K562 (cell line): ENCODE data around the gene PKIB. TPM values are rescaled to one million over a fixed set of nuclear protein-coding genes. Genes with fewer than 3 reads are reported as not detected.

Experiments used
- ATAC-seq: fragments of 200-7000 bp; cut with Tn5 transposase; 3 replicates; pipeline ENCODE4 v1.9.1; 2020; ENCODE audit warnings: moderate library complexity
- BruUV-seq: library from RNA; stranded (reverse); fragments of 400-500 nt; replicated peaks from 2 replicates; lab custom pipeline; 2021; lab: Mats Ljungman, UMichigan
- CTCF ChIA-PET: fragments of 300-600 bp; formaldehyde crosslinking; extraction: SDS; loops from one replicate; lab custom pipeline; 2021; ENCODE audit warnings: low intra/inter-chr PET ratio; lab: Yijun Ruan, JAX
- POLR2A ChIA-PET: fragments of 300-600, 350-650 bp; sonication (Branson Sonifier 250); formaldehyde crosslinking; extraction: SDS; loops from one replicate; lab custom pipeline; 2021; ENCODE audit warnings: antibody characterized with exemption, inconsistent platforms; lab: Yijun Ruan, JAX
- DNase-seq, 4 experiments: peaks; one replicate each; pipeline versions ENCODE4 v3.0.0 to v3.0.0-alpha.2; 2011 to 2018; ENCODE audit warnings: low spot score in 3 of 4, mixed read lengths in 3 of 4; ENCODE audit errors: extremely low read depth in 1 of 4
- FAIRE-seq: peaks from 2 replicates; lab custom pipeline; 2011; peaks lifted over from hg19 to GRCh38; lab: Jason Lieb, UNC
- H2AFZ ChIP-seq: 2 replicates; pipeline ENCODE4 v1.6.0; 2011; ENCODE audit warnings: low read depth, low read length, control low read depth, inconsistent platforms
- H3K27ac ChIP-seq: fragments of 200-600 bp; 3 replicates; pipeline ENCODE4 v1.8.0; 2011; ENCODE audit warnings: low read depth, mild to moderate bottlenecking, control low read depth, inconsistent platforms, low read length, moderate library complexity, mixed read lengths; ENCODE audit errors: extremely low read depth
- H3K27me3 ChIP-seq, 2 experiments: fragments of 300-600 bp in 1 of 2; 2 replicates in 1 of 2; 3 replicates in 1 of 2; pipeline versions ENCODE4 v1.6.0 to v1.8.0; 2011; ENCODE audit warnings: inconsistent platforms in 2 of 2, low read length in 2 of 2, mild to moderate bottlenecking in 1 of 2, mixed read lengths in 1 of 2, moderate library complexity in 1 of 2; ENCODE audit not compliant: control insufficient read depth in 2 of 2, insufficient read depth in 2 of 2
- H3K36me3 ChIP-seq: fragments of 300-600 bp; 3 replicates; pipeline ENCODE4 v1.8.0; 2011; ENCODE audit warnings: mild to moderate bottlenecking, low read length, inconsistent platforms; ENCODE audit not compliant: control insufficient read depth, insufficient read depth
- H3K4me1 ChIP-seq, 2 experiments: fragments of 200-600 bp in 1 of 2; replicated peaks in 1 of 2; 2 replicates in 1 of 2; 3 replicates in 1 of 2; pipeline versions ENCODE4 v1.5.1 to v1.8.0; 2011; ENCODE audit warnings: inconsistent platforms in 2 of 2, low read length in 2 of 2, mild to moderate bottlenecking in 1 of 2, mixed read lengths in 1 of 2, moderate library complexity in 1 of 2; ENCODE audit not compliant: control insufficient read depth in 2 of 2, insufficient read depth in 2 of 2
- H3K4me2 ChIP-seq: 2 replicates; pipeline ENCODE4 v1.6.1; 2011; ENCODE audit warnings: low read length, control low read depth, inconsistent platforms, mixed read lengths; ENCODE audit not compliant: insufficient read depth
- H3K4me3 ChIP-seq: fragments of 200-600 bp; sonication (generic), shearing (Covaris generic); 2 replicates; pipeline ENCODE4 v1.5.1; 2016; ENCODE audit warnings: control low read depth, inconsistent platforms
- H3K79me2 ChIP-seq: fragments of 200-600 bp; 3 replicates; pipeline ENCODE4 v1.8.0; 2011; ENCODE audit warnings: low read length, inconsistent platforms; ENCODE audit not compliant: control insufficient read depth, insufficient read depth
- H3K9ac ChIP-seq, 2 experiments: 2 replicates each; pipeline versions ENCODE4 v1.6.0 to v1.6.1; 2011; ENCODE audit warnings: low read depth in 2 of 2, low read length in 2 of 2, control low read depth in 1 of 2, inconsistent platforms in 1 of 2, mild to moderate bottlenecking in 1 of 2, mixed read lengths in 1 of 2; ENCODE audit not compliant: insufficient read depth in 1 of 2
- H3K9me1 ChIP-seq: one replicate; pipeline ENCODE4 v1.6.0; 2011; ENCODE audit warnings: inconsistent platforms, mild to moderate bottlenecking, low read length, moderate library complexity; ENCODE audit not compliant: control insufficient read depth, insufficient read depth
- H3K9me3 ChIP-seq: replicated peaks from 2 replicates; pipeline ENCODE4 v1.5.1; 2011; ENCODE audit warnings: low read depth, low read length, inconsistent platforms; ENCODE audit not compliant: control insufficient read depth, insufficient read depth
- H4K20me1 ChIP-seq: replicated peaks from 2 replicates; pipeline ENCODE4 v1.6.1; 2011; ENCODE audit warnings: low read length, inconsistent platforms, mixed read lengths; ENCODE audit not compliant: control insufficient read depth, insufficient read depth
- ATF3 ChIP-seq, 2 experiments: fragments of 450-650 bp in 1 of 2; sonication (generic) in 1 of 2; formaldehyde crosslinking in 1 of 2; IDR thresholded peaks in 1 of 2; conservative IDR thresholded peaks in 1 of 2; 2 replicates each; pipeline versions ENCODE4 v1.6.1 to v1.8.1; 2016 to 2023; ENCODE audit warnings: mild to moderate bottlenecking in 2 of 2, moderate library complexity in 2 of 2, inconsistent platforms in 1 of 2, missing genetic modification reagents in 1 of 2
- HDAC8 ChIP-seq: fragments of 450-650 bp; IDR thresholded peaks from 2 replicates; pipeline ENCODE4 v1.6.1; 2016; ENCODE audit warnings: mild to moderate bottlenecking, missing genetic modification characterization, moderate library complexity, missing compliant biosample characterization
- ZNF174 ChIP-seq: fragments of 250-450 bp; sonication (Bioruptor Pico); IDR thresholded peaks from 2 replicates; pipeline ENCODE4 v1.4.0; 2020; ENCODE audit warnings: mild to moderate bottlenecking
- ZNF224 ChIP-seq: sonication (generic); formaldehyde crosslinking; IDR thresholded peaks from 2 replicates; pipeline ENCODE4 v1.8.0; 2022; ENCODE audit warnings: mild to moderate bottlenecking, missing genetic modification reagents
- ZNF766 ChIP-seq: fragments of 200-800 bp; sonication (Bioruptor generic); conservative IDR thresholded peaks from 2 replicates; pipeline ENCODE4 v1.6.1; 2016; ENCODE audit warnings: missing genetic modification characterization, missing compliant biosample characterization
- WGBS: fragments of 100-300 bp; shearing (Covaris generic); methylation state at CpG from one replicate; pipeline ENCODE4 v1.1.6; 2016; ENCODE audit warnings: low coverage, mixed read lengths; ENCODE audit not compliant: insufficient coverage; ENCODE audit errors: missing lambda C conversion rate; 5-methylcytosine and 5-hydroxymethylcytosine counted together
- in situ Hi-C: fragments of 300-500 bp; cut with MboI; formaldehyde crosslinking; loops from 4 replicates; pipeline ENCODE4 v1.15.0; 2018; ENCODE audit warnings: inconsistent platforms, mixed read lengths
- intact Hi-C: fragments of 100-400 bp; cut with micrococcal nuclease; formaldehyde crosslinking; loops from 2 replicates; pipeline ENCODE4 v1.14.2; 2022
- polyA plus RNA-seq, 8 experiments: library from polyadenylated mRNA; depleted of rRNA in 4 of 8; stranded (reverse) in 5 of 8; unstranded in 3 of 8; fragments of >200 nt; fragmentation: Nextera tagmentation in 2 of 8; fragmentation: Illumina TruSeq in 1 of 8; extraction: Ambion mirVana in 2 of 8; extraction: Trizol in 1 of 8; gene quantifications; 2 replicates each; pipeline versions ENCODE4 v1.2.1 to v1.2.3, GENCODE V29; 2011 to 2014; ENCODE audit warnings: inconsistent platforms in 1 of 8, missing spikeins in 1 of 8
- total RNA-seq, 7 experiments: library from RNA; depleted of rRNA in 6 of 7; stranded (reverse); fragments of >200 nt in 6 of 7; fragmentation: Illumina TruSeq in 2 of 7; extraction: Trizol in 2 of 7; gene quantifications; 2 replicates each; pipeline versions ENCODE4 v1.2.1 to v1.2.3, GENCODE V29; 2011 to 2021; ENCODE audit warnings: low replicate concordance in 1 of 7

The PKIB gene
- total and polyA plus RNA-seq, 9 of the 15 experiments (the other 6 are each of a cell fraction or from before 2014, with no cell fraction given) = 14.8 to 37.5 (median 27.4) TPM

GRCh38 chr6:122719176-122719575 lies 109.0 kb downstream of the PKIB start:
- H3K9ac ChIP-seq = no peak overlapping the region
- peaks cover under 1 to 4% of the 10 kb centered on the region in 2 experiments; a peak in 3 of 5 replicates for H3K4me1 ChIP-seq
- H3K4me2 ChIP-seq = no peak overlapping the region
- intact Hi-C loops = no loop called here
- no peak overlapping the region for H3K4me3 ChIP-seq
- ChIA-PET CTCF (no interaction called here), POLR2A (interaction anchor here (0.7 kb wide), 1 partner anchor 338 kb away, joined by 3 read pairs; no protein-coding TSS in a partner anchor)
- no peak overlapping the region for H3K27ac ChIP-seq
- DNase-seq = no peak
- no TSS peak for BruUV-seq
- FAIRE-seq = no peak
- in situ Hi-C loops = no loop called here
- TF ChIP-seq HDAC8 (tag) (no peak), ZNF174 (CRISPR knock-in tag) (no peak), ZNF766 (CRISPR knock-in tag) (no peak)
- TF ChIP-seq, all 486 proteins: peak for 0
- no peaks in the 10 kb centered on the region for H4K20me1 ChIP-seq
- H3K79me2 ChIP-seq = no peaks in the 10 kb centered on the region
- no peak overlapping the region for H2AFZ ChIP-seq
- H3K36me3 ChIP-seq = no peaks in the 10 kb centered on the region
- no peaks in the 10 kb centered on the region for H3K27me3 ChIP-seq
- ATAC-seq = no peak
- H3K9me1 ChIP-seq = no peaks in the 10 kb centered on the region
- no peaks in the 10 kb centered on the region for H3K9me3 ChIP-seq

GRCh38 chr6:122722746-122723145 lies 112.5 kb downstream of the PKIB start:
- H4K20me1 ChIP-seq = no peaks in the 10 kb centered on the region
- no peak overlapping the region for H2AFZ ChIP-seq
- TF ChIP-seq ZNF224 (CRISPR knock-in tag) (no peak), ATF3 (IDR thresholded peaks at IDR 0.05) (peak; percentile 27; the same call in 1 of the 2 replicates), ATF3 (CRISPR knock-in tag; conservative IDR thresholded peaks at IDR 0.05) (no peak)
- H3K4me1 ChIP-seq = no peaks in the 10 kb centered on the region
- no peak overlapping the region for H3K4me3 ChIP-seq
- intact Hi-C loops (no loop called here), in situ Hi-C loops (loop anchor here (10.0 kb wide), 1 partner anchor 228 kb away; no protein-coding TSS in a partner anchor)
- no TSS peak for BruUV-seq
- ChIA-PET POLR2A (no interaction called here), CTCF (no interaction called here)
- H3K9ac ChIP-seq = no peak overlapping the region
- FAIRE-seq (no peak), ATAC-seq (no peak), DNase-seq (no peak)
- peaks cover 2% of the 10 kb centered on the region; the same call in 2 of the 3 replicates for H3K36me3 ChIP-seq
- no peak overlapping the region for H3K27ac ChIP-seq
- no peak overlapping the region for H3K4me2 ChIP-seq
- no peaks in the 10 kb centered on the region for H3K9me3 ChIP-seq
- H3K9me1 ChIP-seq = no peaks in the 10 kb centered on the region
- 28% methylated on average over 4 of the region's 4 CpGs for WGBS
- H3K79me2 ChIP-seq = no peaks in the 10 kb centered on the region
- no peaks in the 10 kb centered on the region for H3K27me3 ChIP-seq
